Measurements from ENCODE around the gene WASL. TPM values are rescaled to one million over a fixed set of nuclear protein-coding genes. Genes with fewer than 3 reads are reported as not detected.

The WASL gene
- total and polyA plus RNA-seq, 2 of the 13 experiments (the other 11 are each of a cell fraction or from before 2014, with no cell fraction given): 7.9 to 12.8 TPM

DNA sequence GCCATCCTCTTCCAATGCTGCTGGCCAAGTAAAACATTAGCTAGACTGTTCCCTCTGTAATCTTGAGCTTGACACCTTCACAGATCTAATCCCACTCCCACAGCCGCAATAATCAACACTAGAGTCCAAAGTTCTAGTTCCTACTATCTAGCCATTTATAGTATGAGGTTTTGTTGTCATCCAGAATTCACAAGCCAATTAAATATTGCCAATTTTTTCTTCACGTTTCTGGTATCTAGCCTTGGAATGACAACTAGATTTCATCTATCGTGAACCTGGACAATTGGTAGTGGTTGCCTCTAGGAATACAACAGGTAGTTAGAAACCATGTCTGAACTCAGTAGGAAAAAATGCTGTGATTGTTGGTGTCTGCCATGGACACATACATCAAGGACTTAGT is 10.4 kb downstream of the WASL start (continued):
- TF ChIP-seq, protein P1, sequence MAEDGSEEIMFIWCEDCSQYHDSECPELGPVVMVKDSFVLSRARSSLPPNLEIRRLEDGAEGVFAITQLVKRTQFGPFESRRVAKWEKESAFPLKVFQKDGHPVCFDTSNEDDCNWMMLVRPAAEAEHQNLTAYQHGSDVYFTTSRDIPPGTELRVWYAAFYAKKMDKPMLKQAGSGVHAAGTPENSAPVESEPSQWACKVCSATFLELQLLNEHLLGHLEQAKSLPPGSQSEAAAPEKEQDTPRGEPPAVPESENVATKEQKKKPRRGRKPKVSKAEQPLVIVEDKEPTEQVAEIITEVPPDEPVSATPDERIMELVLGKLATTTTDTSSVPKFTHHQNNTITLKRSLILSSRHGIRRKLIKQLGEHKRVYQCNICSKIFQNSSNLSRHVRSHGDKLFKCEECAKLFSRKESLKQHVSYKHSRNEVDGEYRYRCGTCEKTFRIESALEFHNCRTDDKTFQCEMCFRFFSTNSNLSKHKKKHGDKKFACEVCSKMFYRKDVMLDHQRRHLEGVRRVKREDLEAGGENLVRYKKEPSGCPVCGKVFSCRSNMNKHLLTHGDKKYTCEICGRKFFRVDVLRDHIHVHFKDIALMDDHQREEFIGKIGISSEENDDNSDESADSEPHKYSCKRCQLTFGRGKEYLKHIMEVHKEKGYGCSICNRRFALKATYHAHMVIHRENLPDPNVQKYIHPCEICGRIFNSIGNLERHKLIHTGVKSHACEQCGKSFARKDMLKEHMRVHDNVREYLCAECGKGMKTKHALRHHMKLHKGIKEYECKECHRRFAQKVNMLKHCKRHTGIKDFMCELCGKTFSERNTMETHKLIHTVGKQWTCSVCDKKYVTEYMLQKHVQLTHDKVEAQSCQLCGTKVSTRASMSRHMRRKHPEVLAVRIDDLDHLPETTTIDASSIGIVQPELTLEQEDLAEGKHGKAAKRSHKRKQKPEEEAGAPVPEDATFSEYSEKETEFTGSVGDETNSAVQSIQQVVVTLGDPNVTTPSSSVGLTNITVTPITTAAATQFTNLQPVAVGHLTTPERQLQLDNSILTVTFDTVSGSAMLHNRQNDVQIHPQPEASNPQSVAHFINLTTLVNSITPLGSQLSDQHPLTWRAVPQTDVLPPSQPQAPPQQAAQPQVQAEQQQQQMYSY (CRISPR knock-in tag; IDR thresholded peaks at IDR 0.05): no peak
- no peak for TF ChIP-seq MZF1 (CRISPR knock-in tag; IDR thresholded peaks at IDR 0.05; ENCODE audit: borderline replicate concordance)
- TF ChIP-seq ZNF496 (CRISPR knock-in tag; IDR thresholded peaks at IDR 0.05; ENCODE audit: insufficient replicate concordance): no peak
- TF ChIP-seq SIN3A (IDR thresholded peaks at IDR 0.05; ENCODE audit: borderline replicate concordance, low read depth, low read length): no peak
- TF ChIP-seq FOXA3 (CRISPR knock-in tag; IDR thresholded peaks at IDR 0.05): peak; percentile 89
- TF ChIP-seq NBN (conservative IDR thresholded peaks at IDR 0.05): no peak
- no peak for TF ChIP-seq ZNF367 (CRISPR knock-in tag; IDR thresholded peaks at IDR 0.05; ENCODE audit: borderline replicate concordance)
- TF ChIP-seq, protein P2, sequence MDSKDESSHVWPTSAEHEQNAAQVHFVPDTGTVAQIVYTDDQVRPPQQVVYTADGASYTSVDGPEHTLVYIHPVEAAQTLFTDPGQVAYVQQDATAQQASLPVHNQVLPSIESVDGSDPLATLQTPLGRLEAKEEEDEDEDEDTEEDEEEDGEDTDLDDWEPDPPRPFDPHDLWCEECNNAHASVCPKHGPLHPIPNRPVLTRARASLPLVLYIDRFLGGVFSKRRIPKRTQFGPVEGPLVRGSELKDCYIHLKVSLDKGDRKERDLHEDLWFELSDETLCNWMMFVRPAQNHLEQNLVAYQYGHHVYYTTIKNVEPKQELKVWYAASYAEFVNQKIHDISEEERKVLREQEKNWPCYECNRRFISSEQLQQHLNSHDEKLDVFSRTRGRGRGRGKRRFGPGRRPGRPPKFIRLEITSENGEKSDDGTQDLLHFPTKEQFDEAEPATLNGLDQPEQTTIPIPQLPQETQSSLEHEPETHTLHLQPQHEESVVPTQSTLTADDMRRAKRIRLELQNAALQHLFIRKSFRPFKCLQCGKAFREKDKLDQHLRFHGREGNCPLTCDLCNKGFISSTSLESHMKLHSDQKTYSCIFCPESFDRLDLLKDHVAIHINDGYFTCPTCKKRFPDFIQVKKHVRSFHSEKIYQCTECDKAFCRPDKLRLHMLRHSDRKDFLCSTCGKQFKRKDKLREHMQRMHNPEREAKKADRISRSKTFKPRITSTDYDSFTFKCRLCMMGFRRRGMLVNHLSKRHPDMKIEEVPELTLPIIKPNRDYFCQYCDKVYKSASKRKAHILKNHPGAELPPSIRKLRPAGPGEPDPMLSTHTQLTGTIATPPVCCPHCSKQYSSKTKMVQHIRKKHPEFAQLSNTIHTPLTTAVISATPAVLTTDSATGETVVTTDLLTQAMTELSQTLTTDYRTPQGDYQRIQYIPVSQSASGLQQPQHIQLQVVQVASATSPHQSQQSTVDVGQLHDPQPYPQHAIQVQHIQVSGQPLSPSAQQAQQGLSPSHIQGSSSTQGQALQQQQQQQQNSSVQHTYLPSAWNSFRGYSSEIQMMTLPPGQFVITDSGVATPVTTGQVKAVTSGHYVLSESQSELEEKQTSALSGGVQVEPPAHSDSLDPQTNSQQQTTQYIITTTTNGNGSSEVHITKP (CRISPR knock-in tag; IDR thresholded peaks at IDR 0.05; ENCODE audit: low read depth): peak; percentile 69; the same call in 1 of the 2 replicates
- no peak for TF ChIP-seq ZKSCAN5 (CRISPR knock-in tag; IDR thresholded peaks at IDR 0.05)
- peak; percentile 33; the same call in 1 of the 2 replicates for TF ChIP-seq MXD4 (CRISPR knock-in tag; IDR thresholded peaks at IDR 0.05)
- no peak for TF ChIP-seq ZFP41 (CRISPR knock-in tag; IDR thresholded peaks at IDR 0.05; ENCODE audit: borderline replicate concordance)
- no peak for TF ChIP-seq ZNF562 (CRISPR knock-in tag; IDR thresholded peaks at IDR 0.05; ENCODE audit: borderline replicate concordance)
- TF ChIP-seq, protein P3, sequence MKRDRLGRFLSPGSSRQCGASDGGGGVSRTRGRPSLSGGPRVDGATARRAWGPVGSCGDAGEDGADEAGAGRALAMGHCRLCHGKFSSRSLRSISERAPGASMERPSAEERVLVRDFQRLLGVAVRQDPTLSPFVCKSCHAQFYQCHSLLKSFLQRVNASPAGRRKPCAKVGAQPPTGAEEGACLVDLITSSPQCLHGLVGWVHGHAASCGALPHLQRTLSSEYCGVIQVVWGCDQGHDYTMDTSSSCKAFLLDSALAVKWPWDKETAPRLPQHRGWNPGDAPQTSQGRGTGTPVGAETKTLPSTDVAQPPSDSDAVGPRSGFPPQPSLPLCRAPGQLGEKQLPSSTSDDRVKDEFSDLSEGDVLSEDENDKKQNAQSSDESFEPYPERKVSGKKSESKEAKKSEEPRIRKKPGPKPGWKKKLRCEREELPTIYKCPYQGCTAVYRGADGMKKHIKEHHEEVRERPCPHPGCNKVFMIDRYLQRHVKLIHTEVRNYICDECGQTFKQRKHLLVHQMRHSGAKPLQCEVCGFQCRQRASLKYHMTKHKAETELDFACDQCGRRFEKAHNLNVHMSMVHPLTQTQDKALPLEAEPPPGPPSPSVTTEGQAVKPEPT (CRISPR knock-in tag; IDR thresholded peaks at IDR 0.05; ENCODE audit: low read depth): no peak
- TF ChIP-seq FOXP1 (IDR thresholded peaks at IDR 0.05): 0 out of 2 replicates have a peak, but pooled peaks have one; percentile 35
- TF ChIP-seq FOXP1 (CRISPR knock-in tag; IDR thresholded peaks at IDR 0.05): peak; percentile 87; the same call in 1 of the 2 replicates
- TF ChIP-seq ZNF776 (CRISPR knock-in tag; IDR thresholded peaks at IDR 0.05): no peak
- TF ChIP-seq HDAC2 (CRISPR knock-in tag; IDR thresholded peaks at IDR 0.05): peak; percentile 74
- TF ChIP-seq FOXJ3 (CRISPR knock-in tag; IDR thresholded peaks at IDR 0.05; ENCODE audit: borderline replicate concordance): no peak
- no peak for TF ChIP-seq TCF7L2 (IDR thresholded peaks at IDR 0.05; ENCODE audit: low read depth, low read length)
- TF ChIP-seq ISL2 (CRISPR knock-in tag; IDR thresholded peaks at IDR 0.05): peak; percentile 52; the same call in 1 of the 2 replicates
